DMS 273 (cell line): ENCODE measurements around the gene CNTN6.
A peak's percentile ranks its signal among the peaks of the same experiment; 100 is the strongest.
"Not testable (repeated sequence)": the region's sequence is repeated elsewhere in the genome, so short reads cannot be mapped to it uniquely, and the experiment has no call there.

ENCODE experiments used
- DNase-seq: peaks from one replicate; lab custom pipeline; 2025; ENCODE audit not compliant: unreplicated experiment; lab: John Stamatoyannopoulos, UW

The CNTN6 gene

DNA sequence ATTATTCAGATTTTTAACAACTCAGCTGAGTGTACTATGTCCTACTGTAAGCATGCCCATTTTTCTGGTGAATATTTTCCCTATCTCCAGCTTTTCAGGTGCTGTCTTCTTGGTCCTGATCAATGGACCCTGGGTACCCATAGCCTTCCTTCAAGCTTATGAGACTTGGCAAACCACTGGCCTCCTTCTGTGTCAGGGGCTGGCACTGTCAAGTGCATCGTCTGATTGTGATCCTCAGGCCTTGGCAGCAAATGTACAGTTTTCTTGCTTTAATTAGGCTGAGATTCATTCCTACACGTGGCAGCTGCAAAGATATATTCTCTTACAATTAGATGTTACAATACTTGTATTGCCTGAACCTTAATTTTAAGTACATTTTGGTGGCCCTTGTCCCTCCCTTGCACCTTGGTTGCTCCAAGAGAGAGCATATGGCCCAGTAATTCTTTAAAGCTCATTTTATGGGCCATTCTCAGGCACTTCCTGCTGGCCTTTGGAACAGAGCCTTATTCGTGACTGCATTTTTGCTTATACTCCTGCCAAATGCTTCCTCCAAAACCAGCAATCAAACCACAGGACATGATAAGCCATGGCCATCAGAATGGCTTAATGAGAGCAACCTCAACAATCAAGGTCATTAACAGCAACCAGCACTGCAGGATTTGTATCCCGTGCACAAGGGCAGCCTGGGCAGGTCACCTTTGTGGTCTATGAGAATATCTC is 179.9 kb downstream of the CNTN6 start:
- no peak for DNase-seq

DNA sequence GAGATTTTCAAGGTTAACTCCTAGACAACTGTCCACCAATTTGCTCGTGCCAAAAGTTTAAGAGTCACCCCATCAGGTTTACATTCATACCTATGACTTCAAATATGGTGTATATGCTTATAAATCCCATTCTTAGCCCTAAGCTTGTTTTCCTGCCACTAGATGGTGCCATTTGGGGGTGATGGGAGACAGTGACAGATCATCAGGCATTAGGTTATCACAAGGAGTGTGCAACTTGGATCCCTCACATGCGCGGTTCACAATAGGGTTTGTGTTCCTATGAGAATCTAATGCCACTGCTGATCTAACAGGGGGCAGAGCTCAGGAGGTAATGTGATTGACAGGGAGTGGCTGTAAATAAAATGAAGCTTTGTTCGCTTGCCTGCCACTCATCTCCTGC is 182.7 kb downstream of the CNTN6 start:
- DNase-seq = peak; percentile 30

- no peak for DNase-seq
Measured at GRCh38 chr3:1287815-1288214, 195.0 kb downstream of the CNTN6 start.

DNA sequence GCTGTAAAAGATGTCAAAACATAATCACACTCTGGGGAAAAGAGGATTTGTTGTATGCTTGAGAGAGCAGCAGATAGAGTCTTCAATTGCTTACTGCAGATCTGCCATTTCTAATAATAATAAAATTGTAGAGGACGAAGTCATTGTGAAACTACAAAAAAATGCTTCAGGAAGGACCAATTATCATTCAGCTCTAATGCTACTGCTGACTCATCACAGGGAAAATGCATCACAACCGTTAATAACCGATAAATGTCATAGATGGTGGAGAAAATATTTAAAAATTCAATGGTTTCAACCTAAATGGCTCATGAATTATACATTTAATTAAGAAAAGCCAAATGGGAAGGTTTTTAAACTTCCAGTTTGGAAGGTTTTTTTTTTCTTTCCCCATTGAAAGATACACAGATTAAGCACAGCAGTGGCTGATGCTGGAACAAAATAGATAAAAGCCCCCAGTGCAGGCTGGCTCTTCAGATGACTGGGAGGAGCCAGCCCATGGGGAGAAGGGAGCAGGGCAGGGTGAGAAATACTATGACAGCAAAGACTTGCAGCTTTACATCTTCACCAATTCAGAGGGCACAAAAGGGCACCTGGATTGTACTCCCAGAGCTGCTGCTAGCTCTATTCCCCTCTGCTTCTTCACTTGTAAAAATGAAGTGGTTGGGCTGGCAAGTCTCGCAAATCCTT is 196.1 kb downstream of the CNTN6 start:
- DNase-seq = no peak

GRCh38 chr3:1292571-1293071 is 199.8 kb downstream of the CNTN6 start:
- DNase-seq = no peak

- no peak for DNase-seq
Measured at GRCh38 chr3:1294586-1294985, 201.8 kb downstream of the CNTN6 start.

DNA sequence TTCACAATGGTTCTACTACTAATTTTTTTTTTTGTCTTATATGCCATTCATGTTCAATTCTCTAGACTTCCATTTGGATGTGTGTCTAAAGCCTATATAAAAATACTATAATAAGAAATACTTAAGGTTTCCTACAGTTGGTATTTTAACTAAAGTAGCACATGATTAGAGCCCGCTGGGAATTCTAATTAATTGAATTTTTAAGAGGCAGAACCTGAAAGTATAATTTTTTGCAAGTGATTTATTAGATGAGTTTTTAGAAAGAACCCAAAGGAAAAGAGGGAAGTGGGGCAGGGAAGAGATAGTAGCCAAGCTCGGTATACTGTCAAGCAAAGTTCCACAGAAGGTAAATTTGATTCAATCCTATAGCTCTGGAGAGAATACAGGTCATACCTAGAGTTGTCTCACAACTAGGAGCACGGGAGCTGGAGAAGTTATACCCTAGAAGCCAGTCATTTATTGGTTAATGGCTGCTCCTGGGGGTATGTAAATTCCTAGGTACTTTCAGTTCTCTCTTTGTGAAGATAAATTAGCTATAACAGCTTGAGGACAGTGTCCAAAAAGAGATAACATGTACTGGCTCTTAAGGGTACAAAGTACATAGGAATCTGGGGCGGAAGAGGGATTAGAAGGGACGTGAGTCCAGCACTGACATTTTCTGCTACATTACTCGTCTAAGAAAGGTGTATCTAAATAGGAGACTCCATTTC is 225.6 kb downstream of the CNTN6 start:
- no peak for DNase-seq

DNA sequence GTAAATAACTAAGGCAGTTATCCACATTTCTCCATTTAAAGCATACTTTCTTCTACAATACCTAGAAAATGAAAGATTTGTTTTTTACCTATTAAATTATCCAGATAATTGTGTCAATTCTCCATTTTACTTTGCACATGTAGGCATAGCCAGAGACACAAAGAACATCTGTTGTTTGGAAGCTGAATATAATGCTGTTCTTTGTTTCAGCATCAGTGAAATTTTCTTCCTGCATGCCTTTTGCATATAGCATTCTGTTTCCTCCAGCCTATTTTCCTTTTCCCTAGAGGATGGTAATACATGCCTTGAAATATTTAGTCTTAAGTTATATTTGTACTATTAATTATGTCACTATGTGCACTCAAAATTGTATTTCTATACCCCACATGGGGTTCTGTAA is 233.7 kb downstream of the CNTN6 start:
- no peak for DNase-seq

- DNase-seq = no peak
Measured at GRCh38 chr3:1330107-1330506, 237.3 kb downstream of the CNTN6 start.

GRCh38 chr3:1346386-1346785 is 253.6 kb downstream of the CNTN6 start:
- no peak for DNase-seq

GRCh38 chr3:1348547-1348946 is 255.7 kb downstream of the CNTN6 start:
- DNase-seq = no peak

- DNase-seq = no peak
Measured at GRCh38 chr3:1350885-1351284, 258.1 kb downstream of the CNTN6 start.

- no peak for DNase-seq
Measured at GRCh38 chr3:1355691-1356090, 262.9 kb downstream of the CNTN6 start.

GRCh38 chr3:1356101-1356500 is 263.3 kb downstream of the CNTN6 start:
- DNase-seq = no peak

GRCh38 chr3:1365528-1365927 is 272.7 kb downstream of the CNTN6 start:
- no peak for DNase-seq

GRCh38 chr3:1374471-1374870 is 281.6 kb downstream of the CNTN6 start:
- DNase-seq = no peak

DNA sequence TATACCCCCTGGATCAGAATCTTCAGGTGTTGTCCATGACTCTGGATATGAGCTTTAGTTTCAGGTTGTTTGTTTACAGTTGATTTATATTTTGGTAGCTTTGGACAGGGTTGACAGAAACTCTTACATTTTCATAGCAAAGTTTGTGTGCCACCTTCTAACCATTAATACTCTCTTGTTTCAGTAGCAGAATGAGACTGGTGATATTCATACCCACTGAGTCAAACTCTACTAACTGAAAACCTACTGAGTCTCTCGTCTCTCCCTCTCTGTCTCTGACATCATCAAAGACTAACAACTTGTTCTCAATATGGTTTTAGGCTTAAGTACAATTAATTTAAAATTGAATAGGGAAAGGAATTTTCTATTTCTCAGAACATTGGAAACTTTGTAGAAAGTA is 282.3 kb downstream of the CNTN6 start:
- DNase-seq = no peak

DNA sequence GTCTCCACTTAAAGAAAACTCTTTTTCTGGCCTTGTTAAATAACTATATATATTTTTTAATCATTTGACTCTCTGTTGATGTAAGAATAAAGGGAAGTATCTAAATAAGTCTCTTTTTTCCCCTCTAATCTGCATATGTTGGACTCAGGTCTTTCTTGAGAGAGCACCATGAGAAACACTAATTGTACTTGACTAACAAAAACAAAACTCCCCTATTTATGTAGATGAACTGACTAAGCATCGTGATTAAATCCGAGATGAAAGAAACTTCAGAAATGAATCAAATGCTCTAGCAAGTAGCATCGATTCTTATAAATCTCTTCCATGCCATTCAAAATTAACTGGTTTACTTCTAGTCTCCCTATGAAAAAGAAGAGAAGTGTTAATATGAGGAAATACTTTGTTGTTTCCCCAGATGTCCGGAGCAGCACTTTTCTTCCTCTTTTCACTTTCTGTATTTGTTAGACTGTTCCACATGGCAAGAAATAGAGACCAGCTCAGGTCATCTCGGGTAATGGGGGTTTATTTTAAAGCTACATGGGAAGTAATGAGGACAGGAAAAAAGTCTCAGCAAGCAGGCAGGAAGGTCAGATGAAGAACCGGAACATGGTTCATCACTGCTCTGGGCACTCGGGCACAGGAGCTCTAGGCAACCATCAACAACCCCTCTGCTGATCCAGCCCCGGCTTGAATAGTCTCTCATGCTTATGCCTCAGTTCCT is 288.3 kb downstream of the CNTN6 start:
- DNase-seq = no peak

DNA sequence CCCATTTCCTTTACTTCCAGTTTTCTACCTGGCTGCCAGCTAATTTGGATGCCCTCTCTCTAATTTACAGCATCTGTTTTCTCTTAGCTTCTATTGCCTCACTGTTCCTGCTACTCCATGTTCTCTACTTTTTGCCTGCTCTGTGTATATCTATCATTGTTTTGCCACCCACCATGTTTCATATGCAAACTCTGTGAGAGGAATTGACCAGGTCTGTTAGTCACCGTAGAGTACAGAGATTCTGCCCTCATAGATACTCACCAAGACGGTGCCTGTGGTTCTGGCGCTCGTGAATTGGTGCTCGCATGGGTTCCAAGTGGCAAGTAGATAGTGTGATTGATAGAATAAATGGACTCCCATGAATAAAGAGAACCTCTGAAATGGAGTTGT is 288.8 kb downstream of the CNTN6 start:
- DNase-seq = no peak

DNA sequence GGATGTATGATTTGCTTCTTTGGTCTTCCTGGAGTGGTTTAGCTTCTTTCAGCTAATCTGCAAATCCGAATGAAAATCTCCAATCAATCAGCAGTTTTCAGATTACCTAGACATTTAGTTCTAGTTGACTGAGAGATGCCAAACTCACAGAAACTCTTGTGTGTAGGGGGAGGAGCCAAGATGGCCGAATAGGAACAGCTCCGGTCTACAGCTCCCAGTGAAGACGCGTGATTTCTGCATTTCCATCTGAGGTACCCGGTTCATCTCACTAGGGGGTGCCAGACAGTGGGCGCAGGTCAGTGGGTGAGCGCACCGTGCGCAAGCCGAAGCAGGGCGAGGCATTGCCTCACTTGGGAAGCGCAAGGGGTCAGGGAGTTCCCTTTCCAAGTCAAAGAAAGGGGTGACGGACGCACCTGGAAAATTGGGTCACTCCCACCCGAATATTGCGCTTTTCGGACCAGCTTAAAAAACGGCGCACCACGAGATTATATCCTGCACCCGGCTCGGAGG is 294.6 kb downstream of the CNTN6 start:
- DNase-seq = not testable (repeated sequence)

DNA sequence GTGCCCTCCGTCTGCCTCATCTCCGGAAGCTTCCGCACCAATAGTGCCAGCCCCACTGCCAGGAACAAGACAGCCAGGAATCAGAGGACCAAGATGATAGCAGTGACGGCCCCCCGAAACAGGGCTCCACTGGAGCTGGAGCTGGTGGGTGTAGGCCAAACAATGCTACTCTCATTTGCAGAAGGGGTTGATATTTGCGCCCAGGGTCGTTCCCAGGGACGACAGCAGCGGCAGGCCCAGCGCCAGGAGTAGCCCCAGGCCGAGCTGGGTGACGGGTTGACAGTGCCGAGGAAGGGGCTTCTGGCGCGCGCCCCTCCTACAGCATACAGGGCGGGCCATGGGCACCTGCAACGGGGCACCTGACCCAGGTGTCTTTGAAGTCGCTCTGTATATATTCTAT is 301.4 kb downstream of the CNTN6 start:
- DNase-seq = no peak
